CD4-positive, alpha-beta T cell (primary cell): ENCODE measurements around the gene ANKH. TPM values are rescaled to one million over a fixed set of nuclear protein-coding genes. Genes with fewer than 3 reads are reported as not detected.
A peak's percentile ranks its signal among the peaks of the same experiment; 100 is the strongest.

Experiments
- ATAC-seq: fragments of 200-7000 bp; cut with Tn5 transposase; one replicate; pipeline ENCODE4 v1.10.0; 2022; ENCODE audit warnings: mild to moderate bottlenecking; ENCODE audit not compliant: poor library complexity
- CTCF ChIA-PET: fragments of 350-600 bp; sonication (Branson Sonifier 250); formaldehyde crosslinking; loops from one replicate; lab custom pipeline; 2021; ENCODE audit warnings: antibody characterized with exemption, inconsistent platforms; lab: Charles Lee
- POLR2A ChIA-PET: fragments of 350-600 bp; sonication (Branson Sonifier 250); formaldehyde crosslinking; loops from one replicate; lab custom pipeline; 2021; ENCODE audit warnings: antibody characterized with exemption, inconsistent platforms; lab: Charles Lee
- DNase-seq, 14 experiments: peaks; one replicate each; pipeline ENCODE4 v3.0.0-alpha.2; 2013 to 2020; ENCODE audit warnings: mixed read lengths in 2 of 14
- H3K27ac ChIP-seq, 2 donors: one replicate each; pipeline versions ENCODE4 v1.5.1 to v1.7.0; 2013; ENCODE audit warnings: low read length in 2 of 2, low read depth in 1 of 2, mild to moderate bottlenecking in 1 of 2
- H3K27me3 ChIP-seq, 2 experiments: 1 replicate in 1 of 2; 2 replicates in 1 of 2; pipeline versions ENCODE4 v1.6.1 to v1.7.0; 2013; ENCODE audit warnings: low read length in 2 of 2, control low read depth in 1 of 2, mild to moderate bottlenecking in 1 of 2, moderate library complexity in 1 of 2; ENCODE audit not compliant: insufficient read depth in 2 of 2, control insufficient read depth in 1 of 2
- H3K36me3 ChIP-seq: one replicate; pipeline ENCODE4 v1.6.1; 2013; ENCODE audit warnings: low read length, control low read depth; ENCODE audit not compliant: insufficient read depth
- H3K4me1 ChIP-seq: one replicate; pipeline ENCODE4 v1.6.1; 2013; ENCODE audit warnings: low read length, control low read depth; ENCODE audit not compliant: insufficient read depth
- H3K4me3 ChIP-seq: one replicate; pipeline ENCODE4 v1.5.1; 2013; ENCODE audit warnings: mild to moderate bottlenecking, low read length, moderate library complexity
- H3K9me3 ChIP-seq, 2 experiments: 1 replicate in 1 of 2; 2 replicates in 1 of 2; pipeline versions ENCODE4 v1.6.1 to v1.7.0; 2013; ENCODE audit warnings: low read length in 2 of 2, mild to moderate bottlenecking in 2 of 2, control low read depth in 1 of 2, moderate library complexity in 1 of 2; ENCODE audit not compliant: control insufficient read depth in 1 of 2, insufficient read depth in 1 of 2
- H3K27ac Mint-ChIP-seq: one replicate; pipeline ENCODE4 v1.8.0; 2020; ENCODE audit warnings: mixed read lengths
- H3K27me3 Mint-ChIP-seq: one replicate; pipeline ENCODE4 v1.8.0; 2021; ENCODE audit warnings: mixed read lengths
- H3K36me3 Mint-ChIP-seq: one replicate; pipeline ENCODE4 v1.8.0; 2021; ENCODE audit warnings: low read depth, mixed read lengths
- H3K4me1 Mint-ChIP-seq: one replicate; pipeline ENCODE4 v1.8.0; 2021; ENCODE audit warnings: low read depth, mixed read lengths
- H3K4me3 Mint-ChIP-seq: one replicate; pipeline ENCODE4 v1.8.0; 2020; ENCODE audit warnings: mild to moderate bottlenecking, mixed read lengths
- H3K9me3 Mint-ChIP-seq: one replicate; pipeline ENCODE4 v1.8.0; 2020; ENCODE audit warnings: mixed read lengths
- intact Hi-C, 2 experiments: fragments of 100-400 bp; cut with DNase I in 1 of 2; cut with micrococcal nuclease in 1 of 2; formaldehyde crosslinking; loops; one replicate each; pipeline versions ENCODE4 v1.15.1 to v1.9.0; 2023 to 2025; cut with DNase I, micrococcal nuclease
- total RNA-seq, 174 experiments: library from RNA in 2 of 174; stranded (reverse) in 2 of 174; gene quantifications; one replicate each; pipeline ENCODE4 v1.2.3 and lab custom pipeline; 2021 to 2026
- TF ChIP-seq, protein P1 (sequence below): fragments of 200-600 bp; IDR thresholded peaks from one replicate; pipeline ENCODE4 v1.8.0; 2022; ENCODE audit warnings: antibody characterized with exemption, mild to moderate bottlenecking

The ANKH gene
- total RNA-seq, 2 experiments from 2014 or later = 69.5 to 72.3 TPM

DNA sequence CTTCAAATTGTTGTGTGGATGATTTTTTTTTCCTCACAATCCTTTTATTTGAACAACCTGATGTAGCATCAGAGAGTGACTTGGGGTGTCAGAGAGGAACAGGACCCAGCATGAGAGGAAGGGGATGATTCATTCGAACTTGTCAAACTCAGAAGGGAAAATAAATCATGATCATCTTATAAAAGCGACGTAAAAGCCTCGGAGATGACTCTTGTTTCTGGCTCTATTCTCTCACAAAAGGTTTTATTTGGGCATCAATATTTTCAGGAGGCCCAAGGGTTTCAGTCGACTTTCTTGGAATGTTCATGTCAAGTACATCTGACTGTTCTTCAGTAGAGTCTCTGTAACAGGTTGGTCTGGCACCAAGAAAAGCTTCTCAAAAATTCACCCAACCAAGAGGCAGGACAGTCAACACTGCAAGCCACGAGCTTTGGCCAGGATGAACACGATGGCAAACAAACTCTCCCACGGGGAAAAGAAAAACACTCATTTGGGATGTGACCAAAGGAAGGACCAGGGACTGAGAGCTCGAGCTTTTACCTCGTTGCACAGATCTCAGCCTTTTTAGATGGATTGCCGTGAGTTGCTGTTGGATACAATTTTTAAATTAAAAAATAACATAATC, 55.1 kb downstream of the ANKH start:
- Histone ChIP-seq H3K36me3 (peaks cover 3% of the 10 kb centered on the region), H3K4me1 (peaks cover 26% of the 10 kb centered on the region), H3K27ac (no peak overlapping the region), H3K27me3 (no peaks in the 10 kb centered on the region), H3K4me3 (no peak overlapping the region), H3K9me3 (no peaks in the 10 kb centered on the region)
- DNase-seq (no peak), ATAC-seq (no peak)
- peak overlapping the region; percentile 21 for H3K27ac Mint-ChIP-seq
- no peak overlapping the region for H3K4me3 Mint-ChIP-seq
- H3K9me3 Mint-ChIP-seq = no peaks in the 10 kb centered on the region
- intact Hi-C loops = loop anchor here (5.0 to 10.0 kb wide), 2 partner anchors 51 to 72 kb away; no protein-coding TSS in a partner anchor
- peaks cover 25% of the 10 kb centered on the region for H3K36me3 Mint-ChIP-seq
- TF ChIP-seq, protein P1, sequence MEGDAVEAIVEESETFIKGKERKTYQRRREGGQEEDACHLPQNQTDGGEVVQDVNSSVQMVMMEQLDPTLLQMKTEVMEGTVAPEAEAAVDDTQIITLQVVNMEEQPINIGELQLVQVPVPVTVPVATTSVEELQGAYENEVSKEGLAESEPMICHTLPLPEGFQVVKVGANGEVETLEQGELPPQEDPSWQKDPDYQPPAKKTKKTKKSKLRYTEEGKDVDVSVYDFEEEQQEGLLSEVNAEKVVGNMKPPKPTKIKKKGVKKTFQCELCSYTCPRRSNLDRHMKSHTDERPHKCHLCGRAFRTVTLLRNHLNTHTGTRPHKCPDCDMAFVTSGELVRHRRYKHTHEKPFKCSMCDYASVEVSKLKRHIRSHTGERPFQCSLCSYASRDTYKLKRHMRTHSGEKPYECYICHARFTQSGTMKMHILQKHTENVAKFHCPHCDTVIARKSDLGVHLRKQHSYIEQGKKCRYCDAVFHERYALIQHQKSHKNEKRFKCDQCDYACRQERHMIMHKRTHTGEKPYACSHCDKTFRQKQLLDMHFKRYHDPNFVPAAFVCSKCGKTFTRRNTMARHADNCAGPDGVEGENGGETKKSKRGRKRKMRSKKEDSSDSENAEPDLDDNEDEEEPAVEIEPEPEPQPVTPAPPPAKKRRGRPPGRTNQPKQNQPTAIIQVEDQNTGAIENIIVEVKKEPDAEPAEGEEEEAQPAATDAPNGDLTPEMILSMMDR = no peak
- ChIA-PET POLR2A (no interaction called here), CTCF (no interaction called here)
- peaks cover 90% of the 10 kb centered on the region for H3K4me1 Mint-ChIP-seq
- H3K27me3 Mint-ChIP-seq = no peaks in the 10 kb centered on the region

- Mint-ChIP-seq H3K4me1 (peaks cover 91% of the 10 kb centered on the region), H3K27ac (peak overlapping the region; percentile 73)
- H3K27ac ChIP-seq = no peak overlapping the region
Observed at GRCh38 chr5:14813747-14814146, 57.8 kb downstream of the ANKH start.

DNA sequence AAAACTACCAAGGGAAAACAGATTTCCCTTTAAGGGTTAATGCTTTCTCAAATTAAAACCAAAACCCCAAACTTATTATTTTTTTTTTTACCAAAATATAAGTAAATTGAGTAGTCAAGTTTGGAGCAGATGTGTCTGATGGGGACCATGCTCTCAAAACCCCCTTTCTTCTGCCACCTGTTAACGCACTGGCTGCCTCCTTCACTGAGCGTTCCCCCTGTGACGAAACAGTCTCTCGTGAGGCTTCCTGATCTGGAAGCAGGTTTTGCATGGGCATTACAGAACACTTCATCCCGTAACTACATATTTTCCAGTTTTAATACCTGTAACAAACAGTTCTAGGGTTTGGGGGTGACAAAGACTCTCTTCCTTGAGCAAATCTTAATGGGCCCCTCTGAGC, 59.4 kb downstream of the ANKH start:
- H3K27ac ChIP-seq = no peak overlapping the region
- CTCF ChIA-PET = interaction anchor here (0.6 to 0.7 kb wide), 2 partner anchors 59 to 62 kb away, joined by 3 to 4 read pairs; no protein-coding TSS in a partner anchor
- DNase-seq = peak in 1 of 14 experiments; percentile 23

More at GRCh38 chr5:14813747-14814146, 57.8 kb downstream of the ANKH start:
- H3K4me3 ChIP-seq = no peak overlapping the region
- ATAC-seq (no peak), DNase-seq (no peak)
- ChIA-PET POLR2A (interaction anchor here (1.3 kb wide), 1 partner anchor 12 kb away, joined by 3 read pairs; no protein-coding TSS in a partner anchor), CTCF (no interaction called here)
- no peaks in the 10 kb centered on the region for H3K36me3 ChIP-seq
- H3K9me3 ChIP-seq = no peaks in the 10 kb centered on the region
- intact Hi-C loops = loop anchor here in 1 of 2 experiments (10.0 kb wide), 1 partner anchor 69 kb away; no protein-coding TSS in a partner anchor
- TF ChIP-seq, protein P1 = no peak
- H3K27me3 ChIP-seq = no peaks in the 10 kb centered on the region
- Mint-ChIP-seq H3K9me3 (no peaks in the 10 kb centered on the region), H3K36me3 (peaks cover 15% of the 10 kb centered on the region), H3K27me3 (no peaks in the 10 kb centered on the region), H3K4me3 (no peak overlapping the region)
- peaks cover 48% of the 10 kb centered on the region for H3K4me1 ChIP-seq

More for the DNA sequence above, 59.4 kb downstream of the ANKH start:
- intact Hi-C loops = loop anchor here in 1 of 2 experiments (10.0 kb wide), 1 partner anchor 67 kb away; no protein-coding TSS in a partner anchor
- Histone ChIP-seq H3K27me3 (no peaks in the 10 kb centered on the region), H3K4me1 (peaks cover 48% of the 10 kb centered on the region), H3K4me3 (no peak overlapping the region), H3K36me3 (no peaks in the 10 kb centered on the region), H3K9me3 (no peaks in the 10 kb centered on the region)
- H3K4me3 Mint-ChIP-seq = peak overlapping the region; percentile 14
- H3K27me3 Mint-ChIP-seq = no peaks in the 10 kb centered on the region
- H3K9me3 Mint-ChIP-seq = no peaks in the 10 kb centered on the region
- TF ChIP-seq, protein P1 = no peak
- H3K36me3 Mint-ChIP-seq = peaks cover 13% of the 10 kb centered on the region
- peaks cover 82% of the 10 kb centered on the region for H3K4me1 Mint-ChIP-seq
- H3K27ac Mint-ChIP-seq = peak overlapping the region; percentile 73
- ATAC-seq = no peak
- POLR2A ChIA-PET = no interaction called here
